CD14-positive monocyte (primary cell): ENCODE data around the gene NSG2. TPM values are rescaled to one million over a fixed set of nuclear protein-coding genes. Genes with fewer than 3 reads are reported as not detected.

Experiments used
- DNase-seq, 3 donors: peaks; one replicate each; pipeline ENCODE4 v3.0.0-alpha.2; 2011 to 2022
- H2AFZ ChIP-seq: 2 replicates; pipeline ENCODE4 v1.6.0; 2012; ENCODE audit warnings: mild to moderate bottlenecking, low read depth, low read length, inconsistent platforms; ENCODE audit not compliant: insufficient read depth, poor library complexity, severe bottlenecking
- H3K27ac ChIP-seq, 2 donors: 1 replicate in 1 of 2; 2 replicates in 1 of 2; pipeline ENCODE4 v1.5.1; 2012 to 2013; ENCODE audit warnings: low read length in 2 of 2, control low read depth in 1 of 2, inconsistent platforms in 1 of 2, low read depth in 1 of 2, mild to moderate bottlenecking in 1 of 2
- H3K27me3 ChIP-seq, 2 donors: one replicate each; pipeline versions ENCODE4 v1.6.0 to v1.6.1; 2011 to 2013; ENCODE audit warnings: low read length in 2 of 2; ENCODE audit not compliant: control insufficient read depth in 2 of 2, insufficient read depth in 2 of 2
- H3K36me3 ChIP-seq, 2 donors: replicated peaks in 1 of 2; 1 replicate in 1 of 2; 2 replicates in 1 of 2; pipeline versions ENCODE4 v1.5.1 to v1.6.1; 2012 to 2013; ENCODE audit warnings: low read length in 2 of 2, control low read depth in 1 of 2, inconsistent platforms in 1 of 2, mild to moderate bottlenecking in 1 of 2; ENCODE audit not compliant: insufficient read depth in 2 of 2, control insufficient read depth in 1 of 2
- H3K4me1 ChIP-seq, 2 donors: 1 replicate in 1 of 2; 2 replicates in 1 of 2; pipeline versions ENCODE4 v1.5.1 to v1.6.1; 2012 to 2013; ENCODE audit warnings: low read length in 2 of 2, control low read depth in 1 of 2, inconsistent platforms in 1 of 2, mild to moderate bottlenecking in 1 of 2, moderate library complexity in 1 of 2; ENCODE audit not compliant: insufficient read depth in 2 of 2, control insufficient read depth in 1 of 2
- H3K4me2 ChIP-seq: replicated peaks from 2 replicates; pipeline ENCODE3; 2012; ENCODE audit warnings: low read length, moderate library complexity, mild to moderate bottlenecking; ENCODE audit not compliant: poor library complexity, severe bottlenecking; ENCODE audit errors: extremely low read depth
- H3K4me3 ChIP-seq, 3 experiments: fragments of 200-600 bp in 1 of 3; sonication (generic) in 1 of 3; replicated peaks in 1 of 3; 1 replicate in 2 of 3; 2 replicates in 1 of 3; pipeline ENCODE4 v1.5.1; 2011 to 2013; ENCODE audit warnings: low read length in 3 of 3, mild to moderate bottlenecking in 3 of 3, control low read depth in 2 of 3, low read depth in 2 of 3, inconsistent platforms in 1 of 3, moderate library complexity in 1 of 3
- H3K79me2 ChIP-seq: 2 replicates; pipeline ENCODE4 v1.6.0; 2012; ENCODE audit warnings: mild to moderate bottlenecking, control low read depth, inconsistent platforms, low read length, moderate library complexity; ENCODE audit not compliant: insufficient read depth
- H3K9ac ChIP-seq: 2 replicates; pipeline ENCODE4 v1.6.0; 2017; ENCODE audit warnings: low read length, mild to moderate bottlenecking; ENCODE audit not compliant: insufficient read depth, poor library complexity, severe bottlenecking
- H3K9me3 ChIP-seq, 2 donors: replicated peaks in 1 of 2; 1 replicate in 1 of 2; 2 replicates in 1 of 2; pipeline versions ENCODE4 v1.5.1 to v1.6.1; 2012 to 2013; ENCODE audit warnings: low read length in 2 of 2, control low read depth in 1 of 2; ENCODE audit not compliant: control insufficient read depth in 1 of 2, insufficient read depth in 1 of 2
- H4K20me1 ChIP-seq: 2 replicates; pipeline ENCODE4 v1.6.0; 2012; ENCODE audit warnings: mild to moderate bottlenecking, low read length, control low read depth, moderate library complexity; ENCODE audit not compliant: insufficient read depth
- H3K27ac Mint-ChIP-seq, 7 donors: one replicate each; pipeline ENCODE4 v1.8.0; 2020; ENCODE audit warnings: mild to moderate bottlenecking in 7 of 7, mixed read lengths in 7 of 7, moderate library complexity in 6 of 7, inconsistent platforms in 2 of 7
- H3K27me3 Mint-ChIP-seq, 3 donors: one replicate each; pipeline ENCODE4 v1.8.0; 2021 to 2022; ENCODE audit warnings: low read depth in 3 of 3, mild to moderate bottlenecking in 3 of 3, mixed read lengths in 3 of 3, moderate library complexity in 3 of 3, inconsistent platforms in 1 of 3
- H3K36me3 Mint-ChIP-seq, 2 donors: one replicate each; pipeline ENCODE4 v1.8.0; 2020; ENCODE audit warnings: mixed read lengths in 2 of 2, inconsistent platforms in 1 of 2, mild to moderate bottlenecking in 1 of 2
- H3K4me1 Mint-ChIP-seq: one replicate; pipeline ENCODE4 v1.8.0; 2020; ENCODE audit warnings: mild to moderate bottlenecking, mixed read lengths
- H3K4me3 Mint-ChIP-seq, 2 donors: one replicate each; pipeline ENCODE4 v1.8.0; 2020; ENCODE audit warnings: mild to moderate bottlenecking in 2 of 2, mixed read lengths in 2 of 2, moderate library complexity in 1 of 2
- H3K9me3 Mint-ChIP-seq, 7 donors: one replicate each; pipeline ENCODE4 v1.8.0; 2020 to 2022; ENCODE audit warnings: mixed read lengths in 7 of 7, mild to moderate bottlenecking in 6 of 7, moderate library complexity in 6 of 7, inconsistent platforms in 2 of 7
- CTCF ChIP-seq: fragments of 200-600 bp; IDR thresholded peaks from one replicate; pipeline ENCODE4 v1.8.0; 2022; ENCODE audit warnings: antibody characterized with exemption, mild to moderate bottlenecking
- WGBS: methylation state at CpG from one replicate; pipeline ENCODE4 v1.1.5; 2013; ENCODE audit warnings: missing lambda C conversion rate; ENCODE audit not compliant: insufficient coverage; 5-methylcytosine and 5-hydroxymethylcytosine counted together
- intact Hi-C, 2 donors: fragments of 100-400 bp; cut with micrococcal nuclease; formaldehyde crosslinking; loops; one replicate each; pipeline versions ENCODE4 v1.15.0 to v1.15.1; 2023
- polyA plus RNA-seq, 3 donors: library from polyadenylated mRNA; depleted of rRNA in 1 of 3; unstranded in 2 of 3; stranded (reverse) in 1 of 3; fragments of 300-500 nt in 2 of 3; fragments of >200 nt in 1 of 3; fragmentation: Illumina TruSeq in 2 of 3; gene quantifications; 1 replicate in 2 of 3; 2 replicates in 1 of 3; pipeline ENCODE4 v1.2.3, GENCODE V29; 2012 to 2021

Gene NSG2
- polyA plus RNA-seq, 3 donors: not detected

GRCh38 chr5:174044466-174045254 is 846 bp upstream of the NSG2 start:
- no peak for DNase-seq
- H3K27me3 Mint-ChIP-seq: peaks cover 6 to 20% (median 6%) of the 10 kb centered on the region in 3 donors
- no CpG with 5 or more reads among the region's 6 CpGs for WGBS

GRCh38 chr5:174046558-174046957 is 1.1 kb downstream of the NSG2 start:
- H3K4me3 Mint-ChIP-seq: no peak overlapping the region
- DNase-seq: no peak
- H3K36me3 Mint-ChIP-seq: no peaks in the 10 kb centered on the region
- no peaks in the 10 kb centered on the region for H3K36me3 ChIP-seq
- no peaks in the 10 kb centered on the region for H3K27me3 ChIP-seq
- peaks cover 4 to 17% (median 7%) of the 10 kb centered on the region in 3 donors for H3K27me3 Mint-ChIP-seq
- intact Hi-C loops: no loop called here
- no peaks in the 10 kb centered on the region for H3K9me3 ChIP-seq
- H3K9ac ChIP-seq: no peak overlapping the region
- no peaks in the 10 kb centered on the region for H3K4me1 ChIP-seq
- 84% methylated on average over 4 of the region's 5 CpGs for WGBS
- no peak overlapping the region for H3K4me3 ChIP-seq
- no peaks in the 10 kb centered on the region for H3K79me2 ChIP-seq
- H3K27ac Mint-ChIP-seq: no peak overlapping the region
- no peaks in the 10 kb centered on the region for H3K4me1 Mint-ChIP-seq
- H3K4me2 ChIP-seq: no peak overlapping the region
- H4K20me1 ChIP-seq: no peaks in the 10 kb centered on the region
- no peak overlapping the region for H3K27ac ChIP-seq
- no peaks in the 10 kb centered on the region for H3K9me3 Mint-ChIP-seq
- no peak overlapping the region for H2AFZ ChIP-seq
- TF ChIP-seq CTCF: no peak

More at GRCh38 chr5:174044466-174045254, 846 bp upstream of the NSG2 start:
- Histone ChIP-seq H3K27me3 (peaks cover 0 to 2% of the 10 kb centered on the region in 2 donors), H3K9me3 (no peaks in the 10 kb centered on the region), H3K36me3 (no peaks in the 10 kb centered on the region), H3K4me3 (no peak overlapping the region), H3K4me2 (no peak overlapping the region), H3K4me1 (no peaks in the 10 kb centered on the region), H4K20me1 (no peaks in the 10 kb centered on the region), H3K9ac (no peak overlapping the region), H3K79me2 (no peaks in the 10 kb centered on the region), H2AFZ (no peak overlapping the region), H3K27ac (no peak overlapping the region)
- intact Hi-C loops: no loop called here
- H3K9me3 Mint-ChIP-seq: no peaks in the 10 kb centered on the region
- no peak for TF ChIP-seq CTCF
- no peak overlapping the region for H3K4me3 Mint-ChIP-seq
- H3K27ac Mint-ChIP-seq: no peak overlapping the region
- no peaks in the 10 kb centered on the region for H3K4me1 Mint-ChIP-seq
- no peaks in the 10 kb centered on the region for H3K36me3 Mint-ChIP-seq
